ENCODE measurements around the gene GOSR2. TPM values are rescaled to one million over a fixed set of nuclear protein-coding genes. Genes with fewer than 3 reads are reported as not detected.

Gene GOSR2
- total RNA-seq, 1 experiment from 2014 or later = 53.5 TPM

GRCh38 chr17:46977348-46977747 lies 54.4 kb downstream of the GOSR2 start:
- TF ChIP-seq CTCF (conservative IDR thresholded peaks at IDR 0.05) = peak; percentile 75
- Histone ChIP-seq H3T11ph (ENCODE audit: low read length) (no peak overlapping the region), H4K8ac (replicated peaks; ENCODE audit: insufficient read length, low read depth, low read length) (no peak overlapping the region), H2BK12ac (ENCODE audit: insufficient read length, low read depth, low read length) (no peak overlapping the region), H3K4ac (ENCODE audit: low read depth, low read length) (no peak overlapping the region), H3K14ac (ENCODE audit: insufficient read depth, low read length) (no peak overlapping the region), H3K79me2 (ENCODE audit: insufficient read depth, low read length) (no peaks in the 10 kb centered on the region), H3K27ac (ENCODE audit: insufficient read length, low read depth, low read length) (no peak overlapping the region), H2BK5ac (ENCODE audit: insufficient read length, low read length) (no peak overlapping the region), H2BK15ac (ENCODE audit: low read depth, low read length) (no peak overlapping the region), H2BK20ac (ENCODE audit: low read depth, low read length, poor library complexity, severe bottlenecking) (no peak overlapping the region), H3K23ac (ENCODE audit: insufficient read length, low read depth, low read length) (no peak overlapping the region), H3K18ac (ENCODE audit: insufficient read length, low read depth, low read length) (no peak overlapping the region), H3K4me2 (ENCODE audit: insufficient read depth, insufficient read length, low read length) (peak overlapping the region; percentile 72), H3K23me2 (ENCODE audit: insufficient read length, low read depth, low read length, poor library complexity, severe bottlenecking) (peaks cover 16% of the 10 kb centered on the region), H3K27me3 (ENCODE audit: insufficient read depth, low read length) (peaks cover 5% of the 10 kb centered on the region; the same call in 1 of the 2 replicates), H3K4me1 (ENCODE audit: insufficient read depth, low read length) (no peaks in the 10 kb centered on the region; the same call in 1 of the 2 replicates), H3K9me3 (ENCODE audit: control insufficient read depth, low read depth, low read length) (no peaks in the 10 kb centered on the region), H4K5ac (ENCODE audit: insufficient read length, low read depth, low read length) (no peak overlapping the region), H3K56ac (ENCODE audit: insufficient read length, low read depth, low read length) (no peak overlapping the region), H4K20me1 (ENCODE audit: control insufficient read depth, insufficient read depth, insufficient read length) (no peaks in the 10 kb centered on the region), H3K79me1 (ENCODE audit: insufficient read depth, low read depth, low read length, poor library complexity, severe bottlenecking) (no peaks in the 10 kb centered on the region), H3K9ac (ENCODE audit: extremely low read depth, insufficient read length, low read length) (no peak overlapping the region), H2AFZ (ENCODE audit: low read length) (no peak overlapping the region), H2AK5ac (ENCODE audit: insufficient read length, low read length) (no peak overlapping the region), H4K91ac (ENCODE audit: insufficient read length, low read depth, low read length) (no peak overlapping the region), H2BK120ac (ENCODE audit: low read depth, low read length, poor library complexity, severe bottlenecking) (no peak overlapping the region)
- no CpG with 5 or more reads among the region's 7 CpGs for WGBS (ENCODE audit: extremely low coverage, insufficient read length, low lambda C conversion rate)
- peaks cover 64% of the 10 kb centered on the region for H3K27me3 Mint-ChIP-seq (ENCODE audit: low read depth)
- peaks cover 3% of the 10 kb centered on the region in 2 experiments; a peak in 2 of 5 replicates for H3K9me3 Mint-ChIP-seq
- peaks cover 0 to 4% (median 3%) of the 10 kb centered on the region in 3 experiments; a peak in 2 of 7 replicates for H3K36me3 Mint-ChIP-seq (ENCODE audit: insufficient read depth in 1 of 3, low read depth in 3 of 3)
- H3K27ac Mint-ChIP-seq = peak overlapping the region in 2 of 3 experiments; percentile 9 to 59; a peak in 1 of 7 replicates
- peaks cover 29 to 38% of the 10 kb centered on the region in 2 experiments for H3K4me1 Mint-ChIP-seq
- peak overlapping the region; percentile 72 to 93 for H3K4me3 Mint-ChIP-seq
- peak; percentile 98 for DNase-seq

Measured in H9 (cell line).